Endothelial cell of umbilical vein (primary cell): Measurements from ENCODE around the gene GPR17. TPM values are rescaled to one million over a fixed set of nuclear protein-coding genes. Genes with fewer than 3 reads are reported as not detected.

Experiments
- BruUV-seq: library from RNA; stranded (reverse); fragments of 400-500 nt; replicated peaks from 2 replicates; lab custom pipeline; 2021; lab: Mats Ljungman, UMichigan
- CTCF ChIA-PET: fragments of 300-600, 350-600 bp; sonication (Branson Sonifier 250); formaldehyde crosslinking; loops from one replicate; lab custom pipeline; 2021; ENCODE audit warnings: antibody characterized with exemption, inconsistent platforms; lab: Charles Lee
- POLR2A ChIA-PET: fragments of 300-600, 350-600 bp; sonication (Branson Sonifier 250); formaldehyde crosslinking; loops from one replicate; lab custom pipeline; 2021; ENCODE audit warnings: antibody characterized with exemption, inconsistent platforms; lab: Charles Lee
- DNase-seq: peaks from one replicate; pipeline ENCODE4 v3.0.0-alpha.2; 2011; ENCODE audit warnings: low read depth, low spot score
- FAIRE-seq: peaks from 2 replicates; lab custom pipeline; 2011; peaks lifted over from hg19 to GRCh38; lab: Jason Lieb, UNC
- H2AFZ ChIP-seq: 2 replicates; pipeline ENCODE4 v1.6.0; 2012; ENCODE audit warnings: low read depth, low read length, control low read depth, inconsistent platforms
- H3K27ac ChIP-seq: 2 replicates; pipeline ENCODE4 v1.5.1; 2011; ENCODE audit warnings: low read depth, mild to moderate bottlenecking, control low read depth, low read length, moderate library complexity; ENCODE audit not compliant: insufficient read depth
- H3K27me3 ChIP-seq, 2 experiments: 2 replicates each; pipeline versions ENCODE4 v1.6.0 to v1.6.1; 2011; ENCODE audit warnings: low read length in 2 of 2, mixed read lengths in 1 of 2; ENCODE audit not compliant: control insufficient read depth in 2 of 2, insufficient read depth in 2 of 2
- H3K36me3 ChIP-seq, 2 experiments: 2 replicates in 1 of 2; 3 replicates in 1 of 2; pipeline ENCODE4 v1.5.1; 2011; ENCODE audit warnings: low read length in 2 of 2, mild to moderate bottlenecking in 1 of 2, moderate library complexity in 1 of 2; ENCODE audit not compliant: control insufficient read depth in 2 of 2, insufficient read depth in 2 of 2; ENCODE audit errors: extremely low read depth in 1 of 2
- H3K4me1 ChIP-seq: 3 replicates; pipeline ENCODE4 v1.5.1; 2011; ENCODE audit warnings: mild to moderate bottlenecking, low read length; ENCODE audit not compliant: control insufficient read depth, insufficient read depth; ENCODE audit errors: extremely low read depth
- H3K4me2 ChIP-seq: 2 replicates; pipeline ENCODE4 v1.6.1; 2011; ENCODE audit warnings: low read length, control low read depth, mixed read lengths; ENCODE audit not compliant: insufficient read depth
- H3K4me3 ChIP-seq, 3 experiments: fragments of 200-600 bp in 1 of 3; sonication (generic), shearing (Covaris generic) in 1 of 3; replicated peaks in 1 of 3; 2 replicates each; pipeline ENCODE4 v1.5.1; 2011 to 2016; ENCODE audit warnings: control low read depth in 3 of 3, low read length in 3 of 3, mild to moderate bottlenecking in 2 of 3, inconsistent platforms in 1 of 3, low read depth in 1 of 3, moderate library complexity in 1 of 3; ENCODE audit not compliant: insufficient read depth in 1 of 3
- H3K79me2 ChIP-seq: 2 replicates; pipeline ENCODE4 v1.6.0; 2012; ENCODE audit warnings: low read length, inconsistent platforms; ENCODE audit not compliant: control insufficient read depth, insufficient read depth
- H3K9ac ChIP-seq: replicated peaks from 2 replicates; pipeline ENCODE3; 2011; ENCODE audit warnings: low read length, control low read depth; ENCODE audit not compliant: insufficient read depth; ENCODE audit errors: extremely low read depth
- H3K9me1 ChIP-seq: replicated peaks from 3 replicates; pipeline ENCODE4 v1.6.0; 2011; ENCODE audit warnings: mild to moderate bottlenecking, low read length; ENCODE audit not compliant: control insufficient read depth, insufficient read depth; ENCODE audit errors: extremely low read depth
- H3K9me3 ChIP-seq: replicated peaks from 2 replicates; pipeline ENCODE4 v1.5.1; 2012; ENCODE audit warnings: low read length, inconsistent platforms; ENCODE audit not compliant: control insufficient read depth, insufficient read depth
- H4K20me1 ChIP-seq: replicated peaks from 2 replicates; pipeline ENCODE3; 2011; ENCODE audit warnings: mild to moderate bottlenecking, low read length; ENCODE audit not compliant: control insufficient read depth, insufficient read depth; ENCODE audit errors: extremely low read depth
- CTCF ChIP-seq, 2 donors: IDR thresholded peaks; 1 replicate in 1 of 2; 2 replicates in 1 of 2; pipeline ENCODE4 v1.5.1; 2011; ENCODE audit warnings: low read length in 2 of 2, mild to moderate bottlenecking in 2 of 2, moderate library complexity in 2 of 2, control low read depth in 1 of 2, inconsistent platforms in 1 of 2, low read depth in 1 of 2; ENCODE audit not compliant: insufficient read depth in 1 of 2; ENCODE audit errors: extremely low read depth in 1 of 2
- GATA2 ChIP-seq: IDR thresholded peaks from 2 replicates; pipeline ENCODE4 v1.7.0; 2011; ENCODE audit warnings: low read depth, mild to moderate bottlenecking, moderate library complexity, mixed read lengths, low read length; ENCODE audit not compliant: insufficient read length, insufficient read depth
- JUN ChIP-seq: IDR thresholded peaks from 2 replicates; pipeline ENCODE4 v1.6.1; 2011; ENCODE audit warnings: borderline replicate concordance, low read depth; ENCODE audit not compliant: insufficient read length, insufficient read depth
- MYC ChIP-seq: IDR thresholded peaks from one replicate; pipeline ENCODE4 v1.6.1; 2011; ENCODE audit warnings: mild to moderate bottlenecking, low read depth, low read length
- POLR2A ChIP-seq: IDR thresholded peaks from 2 replicates; pipeline ENCODE4 v1.6.1; 2012; ENCODE audit warnings: low read depth, mild to moderate bottlenecking, control low read depth, low read length
- POLR2AphosphoS5 ChIP-seq: IDR thresholded peaks from 2 replicates; pipeline ENCODE4 v1.6.1; 2012; ENCODE audit warnings: low read depth, mild to moderate bottlenecking, control low read depth, low read length, moderate library complexity; ENCODE audit not compliant: insufficient read depth
- dilution Hi-C: fragments of 300-500 bp; cut with MboI; formaldehyde crosslinking; loops from one replicate; pipeline ENCODE4 v1.15.0; 2019; ENCODE audit warnings: low sequenced_read_pairs; ENCODE audit not compliant: extremely low pct_ligation_motif_present
- intact Hi-C: fragments of 100-400 bp; cut with micrococcal nuclease; formaldehyde crosslinking; loops from one replicate; pipeline ENCODE4 v1.10.0; 2022
- polyA plus RNA-seq, 4 experiments: library from polyadenylated mRNA; depleted of rRNA in 3 of 4; stranded (reverse) in 3 of 4; unstranded in 1 of 4; fragments of >200 nt; gene quantifications; 2 replicates each; pipeline versions ENCODE4 v1.2.1 to v1.2.3, GENCODE V29; 2011 to 2012; ENCODE audit warnings: missing spikeins in 1 of 4
- total RNA-seq: library from RNA; stranded (reverse); gene quantifications from 2 replicates; pipeline ENCODE4 v1.2.3, GENCODE V29; 2021

Gene GPR17
- total and polyA plus RNA-seq, 2 donors (not counting 3 experiments of a cell fraction or from before 2014, with no cell fraction given) = 0.10 TPM; not detected in 1

- ChIA-PET POLR2A (no interaction called here), CTCF (interaction anchor here (2.6 to 12.1 kb wide), 4 partner anchors 10 to 56 kb away, joined by 6 to 424 read pairs (median 59); partner anchors contain the start of gene LIMS2)
- H3K4me3 ChIP-seq = no peak overlapping the region
- H3K4me2 ChIP-seq = no peak overlapping the region
- H3K9me3 ChIP-seq = no peaks in the 10 kb centered on the region
- no peaks in the 10 kb centered on the region for H3K9me1 ChIP-seq
- BruUV-seq = no TSS peak
- intact Hi-C loops (loop anchor here (2.0 kb wide), 1 partner anchor 26 kb away; the partner anchor contains the start of gene LIMS2), dilution Hi-C loops (no loop called here)
- no peak overlapping the region for H3K27ac ChIP-seq
- H3K27me3 ChIP-seq = no peaks in the 10 kb centered on the region
- H3K9ac ChIP-seq = no peak overlapping the region
- H2AFZ ChIP-seq = no peak overlapping the region
- FAIRE-seq = no peak
- H3K4me1 ChIP-seq = peaks cover 28% of the 10 kb centered on the region
- TF ChIP-seq POLR2A (no peak), JUN (no peak), CTCF (IDR thresholded peaks at IDR 0.05; ENCODE audit: extremely low read depth in 1 of 2, insufficient read depth in 1 of 2, low read depth in 1 of 2, low read length in 2 of 2) (no peak), GATA2 (no peak), MYC (no peak)
- H3K79me2 ChIP-seq = no peaks in the 10 kb centered on the region
- no peaks in the 10 kb centered on the region for H4K20me1 ChIP-seq
- no peak for DNase-seq
- H3K36me3 ChIP-seq = no peaks in the 10 kb centered on the region
These were observed 2.4 kb downstream of the GPR17 start for GRCh38 chr2:127648321-127648720.

- intact Hi-C loops = loop anchor here (1.0 to 2.0 kb wide), 3 partner anchors 10 to 58 kb away; partner anchors contain the start of gene LIMS2
- H3K27me3 ChIP-seq = no peaks in the 10 kb centered on the region
- H3K9me1 ChIP-seq = no peaks in the 10 kb centered on the region
- FAIRE-seq (no peak), DNase-seq (no peak)
- no peaks in the 10 kb centered on the region for H3K9me3 ChIP-seq
- no peak overlapping the region for H3K4me3 ChIP-seq
- no peak overlapping the region for H3K9ac ChIP-seq
- no peaks in the 10 kb centered on the region for H3K79me2 ChIP-seq
- peaks cover 0 to 4% of the 10 kb centered on the region in 2 experiments for H3K36me3 ChIP-seq
- H3K27ac ChIP-seq = no peak overlapping the region
- dilution Hi-C loops = no loop called here
- TF ChIP-seq POLR2A = no peak
- no peak for TF ChIP-seq CTCF (IDR thresholded peaks at IDR 0.05; ENCODE audit: extremely low read depth in 1 of 2, insufficient read depth in 1 of 2, low read depth in 1 of 2, low read length in 2 of 2)
- TF ChIP-seq POLR2AphosphoS5 = no peak
- TF ChIP-seq MYC = no peak
- no peak overlapping the region for H3K4me2 ChIP-seq
- POLR2A ChIA-PET = interaction anchor here (1.5 kb wide), 1 partner anchor 58 kb away, joined by 3 read pairs; no protein-coding TSS in a partner anchor
- no peaks in the 10 kb centered on the region for H4K20me1 ChIP-seq
- peaks cover 28% of the 10 kb centered on the region for H3K4me1 ChIP-seq
- CTCF ChIA-PET = interaction anchor here (1.0 to 12.1 kb wide), 15 partner anchors 10 to 140 kb away, joined by 3 to 424 read pairs (median 6); partner anchors contain the start of gene LIMS2
- H2AFZ ChIP-seq = no peak overlapping the region
- no TSS peak for BruUV-seq
These were observed 3.2 kb downstream of the GPR17 start for GRCh38 chr2:127649100-127649611.
